ENCODE results near the gene RFC5.

DNA sequence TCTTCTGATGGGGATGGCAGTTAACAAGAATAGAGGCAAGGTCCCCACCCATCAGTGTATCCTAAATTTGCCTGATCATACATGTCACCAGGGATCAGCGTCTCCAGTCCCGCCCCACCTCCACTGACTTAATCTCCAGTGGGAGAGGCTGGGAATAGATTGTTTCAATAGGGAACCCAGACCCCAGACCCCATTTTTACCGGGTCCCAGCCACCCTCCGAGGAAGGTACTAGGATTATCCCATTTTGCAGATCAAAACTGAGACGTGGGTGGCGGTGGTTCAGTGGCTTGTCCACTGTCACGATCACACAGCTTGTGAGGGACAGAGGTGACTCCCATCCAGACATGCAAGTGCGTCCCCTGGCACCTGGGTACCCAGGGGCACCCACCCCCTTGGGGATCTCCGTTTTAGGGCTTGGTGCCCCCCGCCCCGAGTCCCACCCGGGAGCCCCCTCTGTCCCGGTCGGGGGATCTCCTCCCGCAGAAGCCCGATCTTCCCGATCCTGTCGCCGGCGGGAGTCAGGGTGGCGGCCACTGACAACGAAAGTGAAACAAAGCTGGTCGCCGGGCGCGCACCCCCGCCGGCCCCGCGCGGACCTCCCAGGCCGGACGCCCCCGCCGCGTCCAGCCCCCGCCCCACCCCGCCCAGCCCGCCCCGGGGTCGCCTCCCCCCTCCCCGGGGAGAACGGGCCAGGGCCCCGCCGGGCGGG lies 44.0 kb downstream of the RFC5 start:
- TF ChIP-seq, protein P1, sequence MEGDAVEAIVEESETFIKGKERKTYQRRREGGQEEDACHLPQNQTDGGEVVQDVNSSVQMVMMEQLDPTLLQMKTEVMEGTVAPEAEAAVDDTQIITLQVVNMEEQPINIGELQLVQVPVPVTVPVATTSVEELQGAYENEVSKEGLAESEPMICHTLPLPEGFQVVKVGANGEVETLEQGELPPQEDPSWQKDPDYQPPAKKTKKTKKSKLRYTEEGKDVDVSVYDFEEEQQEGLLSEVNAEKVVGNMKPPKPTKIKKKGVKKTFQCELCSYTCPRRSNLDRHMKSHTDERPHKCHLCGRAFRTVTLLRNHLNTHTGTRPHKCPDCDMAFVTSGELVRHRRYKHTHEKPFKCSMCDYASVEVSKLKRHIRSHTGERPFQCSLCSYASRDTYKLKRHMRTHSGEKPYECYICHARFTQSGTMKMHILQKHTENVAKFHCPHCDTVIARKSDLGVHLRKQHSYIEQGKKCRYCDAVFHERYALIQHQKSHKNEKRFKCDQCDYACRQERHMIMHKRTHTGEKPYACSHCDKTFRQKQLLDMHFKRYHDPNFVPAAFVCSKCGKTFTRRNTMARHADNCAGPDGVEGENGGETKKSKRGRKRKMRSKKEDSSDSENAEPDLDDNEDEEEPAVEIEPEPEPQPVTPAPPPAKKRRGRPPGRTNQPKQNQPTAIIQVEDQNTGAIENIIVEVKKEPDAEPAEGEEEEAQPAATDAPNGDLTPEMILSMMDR (IDR thresholded peaks at IDR 0.05), result no peak
- no peak for TF ChIP-seq POLR2A (IDR thresholded peaks at IDR 0.05)
- TF ChIP-seq POLR2AphosphoS5 (IDR thresholded peaks at IDR 0.05; ENCODE audit: insufficient read depth in 1 of 2, low read depth in 1 of 2), result peak in 1 of 2 donors; percentile 36

All from vagina (tissue), 2 donors.